Effector memory CD8-positive, alpha-beta T cell (primary cell): ENCODE results near the gene GJC2.
"Not testable (repeated sequence)": the region's sequence is repeated elsewhere in the genome, so short reads cannot be mapped to it uniquely, and the experiment has no call there.

Experiments
- ATAC-seq: fragments of 150-1000 bp; cut with Tn5 transposase; replicated peaks from 2 replicates; pipeline ENCODE4 v1.10.0; 2021; ENCODE audit warnings: mild to moderate bottlenecking, moderate library complexity
- DNase-seq, 3 experiments: peaks; one replicate each; pipeline ENCODE4 v3.0.0; 2021
- H3K27ac Mint-ChIP-seq, 2 donors: one replicate each; pipeline ENCODE4 v1.8.0; 2022; ENCODE audit warnings: mild to moderate bottlenecking in 2 of 2, mixed read lengths in 2 of 2, moderate library complexity in 2 of 2
- H3K27me3 Mint-ChIP-seq, 2 donors: one replicate each; pipeline ENCODE4 v1.8.0; 2022; ENCODE audit warnings: mixed read lengths in 2 of 2
- H3K36me3 Mint-ChIP-seq: one replicate; pipeline ENCODE4 v1.8.0; 2022; ENCODE audit warnings: mild to moderate bottlenecking, moderate library complexity, mixed read lengths; ENCODE audit not compliant: insufficient read depth
- H3K4me1 Mint-ChIP-seq, 2 donors: one replicate each; pipeline ENCODE4 v1.8.0; 2022; ENCODE audit warnings: low read depth in 2 of 2, mixed read lengths in 2 of 2
- H3K4me3 Mint-ChIP-seq, 2 donors: one replicate each; pipeline ENCODE4 v1.8.0; 2022; ENCODE audit warnings: mild to moderate bottlenecking in 2 of 2, mixed read lengths in 2 of 2, moderate library complexity in 2 of 2
- H3K9me3 Mint-ChIP-seq, 2 donors: one replicate each; pipeline ENCODE4 v1.8.0; 2022; ENCODE audit warnings: mixed read lengths in 2 of 2

The GJC2 gene

GRCh38 chr1:228171221-228171891, 21.6 kb downstream of the GJC2 start:
- ATAC-seq (no peak), DNase-seq (no peak)
- peaks cover 36% of the 10 kb centered on the region for H3K36me3 Mint-ChIP-seq
- no peaks in the 10 kb centered on the region for H3K27me3 Mint-ChIP-seq
- H3K4me3 Mint-ChIP-seq: no peak overlapping the region
- no peaks in the 10 kb centered on the region for H3K9me3 Mint-ChIP-seq
- peak overlapping the region in 1 of 2 donors; percentile 78 for H3K27ac Mint-ChIP-seq
- H3K4me1 Mint-ChIP-seq: peaks cover 14 to 23% of the 10 kb centered on the region in 2 donors

- peak overlapping the region; percentile 62 to 78 for H3K27ac Mint-ChIP-seq
- no peaks in the 10 kb centered on the region for H3K27me3 Mint-ChIP-seq
- no peak overlapping the region for H3K4me3 Mint-ChIP-seq
Measured at GRCh38 chr1:228172591-228173527, 23.1 kb downstream of the GJC2 start.

DNA sequence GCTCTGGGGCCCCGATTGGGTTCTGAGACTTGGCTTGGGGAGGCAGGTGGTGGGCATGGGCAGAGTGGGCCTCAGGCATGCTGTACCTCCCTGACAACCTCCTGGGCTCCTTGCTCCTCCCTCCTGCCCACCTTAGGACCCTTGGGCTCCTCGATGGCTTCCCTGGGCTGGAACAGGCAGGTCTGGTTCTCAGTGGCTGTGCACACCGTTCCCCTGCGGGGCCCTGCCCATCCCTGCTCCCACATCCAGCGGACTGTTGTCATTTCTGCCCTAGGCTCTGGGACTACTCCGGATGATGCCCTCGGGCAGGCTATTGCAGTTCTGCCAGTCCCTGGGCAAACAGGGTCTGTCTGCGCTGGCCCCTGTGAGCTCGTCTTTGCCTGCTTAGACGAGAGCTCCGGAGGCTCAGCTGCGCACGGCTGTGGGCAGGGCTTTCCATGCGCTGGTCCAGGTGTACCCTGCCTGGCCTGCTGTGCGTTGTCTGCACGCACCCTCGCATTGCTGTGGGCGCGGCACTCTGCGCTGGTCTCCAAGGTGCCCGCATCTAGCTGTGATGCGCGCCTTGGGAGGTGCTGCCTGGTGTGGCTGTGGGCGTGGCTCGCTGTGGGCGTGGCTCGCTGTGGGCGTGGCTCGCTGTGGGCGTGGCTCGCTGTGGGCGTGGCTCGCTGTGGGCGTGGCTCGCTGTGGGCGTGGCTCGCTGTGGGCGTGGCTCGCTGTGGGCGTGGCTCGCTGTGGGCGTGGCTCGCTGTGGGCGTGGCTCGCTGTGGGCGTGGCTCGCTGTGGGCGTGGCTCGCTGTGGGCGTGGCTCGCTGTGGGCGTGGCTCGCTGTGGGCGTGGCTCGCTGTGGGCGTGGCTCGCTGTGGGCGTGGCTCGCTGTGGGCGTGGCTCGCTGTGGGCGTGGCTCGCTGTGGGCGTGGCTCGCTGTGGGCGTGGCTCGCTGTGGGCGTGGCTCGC, 24.1 kb downstream of the GJC2 start:
- Mint-ChIP-seq H3K27ac (peak overlapping the region in 1 of 2 donors; percentile 78), H3K4me1 (peaks cover 5 to 22% of the 10 kb centered on the region in 2 donors), H3K36me3 (peaks cover 43% of the 10 kb centered on the region)
- not testable (repeated sequence) for H3K9me3 Mint-ChIP-seq, H3K27me3 Mint-ChIP-seq, H3K4me3 Mint-ChIP-seq
- ATAC-seq (peak; percentile 59), DNase-seq (peak; percentile 36 to 46 (median 44))

More at GRCh38 chr1:228172591-228173527, 23.1 kb downstream of the GJC2 start:
- Mint-ChIP-seq H3K36me3 (peaks cover 36% of the 10 kb centered on the region), H3K9me3 (no peaks in the 10 kb centered on the region), H3K4me1 (peaks cover 9 to 18% of the 10 kb centered on the region in 2 donors)
- no peak for ATAC-seq
- DNase-seq: no peak

GRCh38 chr1:228174482-228175315, 25.0 kb downstream of the GJC2 start:
- H3K4me3 Mint-ChIP-seq: no peak overlapping the region
- no peaks in the 10 kb centered on the region for H3K27me3 Mint-ChIP-seq
- ATAC-seq (peak; percentile 80), DNase-seq (peak; percentile 41 to 53 (median 52))
- H3K4me1 Mint-ChIP-seq: peaks cover 5 to 21% of the 10 kb centered on the region in 2 donors
- H3K9me3 Mint-ChIP-seq: no peaks in the 10 kb centered on the region
- H3K36me3 Mint-ChIP-seq: peaks cover 44% of the 10 kb centered on the region
- H3K27ac Mint-ChIP-seq: peak overlapping the region in 1 of 2 donors; percentile 12

GRCh38 chr1:228175316-228176023, 25.7 kb downstream of the GJC2 start:
- Mint-ChIP-seq H3K36me3 (peaks cover 50% of the 10 kb centered on the region), H3K27me3 (no peaks in the 10 kb centered on the region), H3K4me3 (no peak overlapping the region), H3K27ac (no peak overlapping the region), H3K9me3 (no peaks in the 10 kb centered on the region), H3K4me1 (peaks cover 5 to 21% of the 10 kb centered on the region in 2 donors)
- ATAC-seq: no peak
- no peak for DNase-seq

DNA sequence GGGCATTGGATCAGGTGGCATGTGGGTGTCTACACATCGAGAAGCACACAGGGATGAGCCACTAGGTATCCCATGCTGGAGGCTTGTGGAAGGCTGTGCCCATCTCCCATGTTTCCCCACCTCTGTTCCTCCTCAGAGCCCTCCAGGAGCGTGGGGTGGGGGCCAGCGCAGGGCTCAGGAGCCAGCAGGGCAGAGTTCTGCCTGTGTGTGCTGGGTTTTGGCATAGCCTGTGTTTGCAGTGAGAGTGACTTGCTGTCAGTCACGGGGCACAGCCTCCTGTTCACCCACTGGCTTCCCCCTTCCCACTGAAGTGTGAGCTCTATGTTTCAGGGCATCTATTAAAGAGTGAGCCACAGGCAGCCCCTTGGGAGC, 26.3 kb downstream of the GJC2 start:
- Mint-ChIP-seq H3K4me1 (peaks cover 5 to 21% of the 10 kb centered on the region in 2 donors), H3K27me3 (no peaks in the 10 kb centered on the region)
- no peak for ATAC-seq

DNA sequence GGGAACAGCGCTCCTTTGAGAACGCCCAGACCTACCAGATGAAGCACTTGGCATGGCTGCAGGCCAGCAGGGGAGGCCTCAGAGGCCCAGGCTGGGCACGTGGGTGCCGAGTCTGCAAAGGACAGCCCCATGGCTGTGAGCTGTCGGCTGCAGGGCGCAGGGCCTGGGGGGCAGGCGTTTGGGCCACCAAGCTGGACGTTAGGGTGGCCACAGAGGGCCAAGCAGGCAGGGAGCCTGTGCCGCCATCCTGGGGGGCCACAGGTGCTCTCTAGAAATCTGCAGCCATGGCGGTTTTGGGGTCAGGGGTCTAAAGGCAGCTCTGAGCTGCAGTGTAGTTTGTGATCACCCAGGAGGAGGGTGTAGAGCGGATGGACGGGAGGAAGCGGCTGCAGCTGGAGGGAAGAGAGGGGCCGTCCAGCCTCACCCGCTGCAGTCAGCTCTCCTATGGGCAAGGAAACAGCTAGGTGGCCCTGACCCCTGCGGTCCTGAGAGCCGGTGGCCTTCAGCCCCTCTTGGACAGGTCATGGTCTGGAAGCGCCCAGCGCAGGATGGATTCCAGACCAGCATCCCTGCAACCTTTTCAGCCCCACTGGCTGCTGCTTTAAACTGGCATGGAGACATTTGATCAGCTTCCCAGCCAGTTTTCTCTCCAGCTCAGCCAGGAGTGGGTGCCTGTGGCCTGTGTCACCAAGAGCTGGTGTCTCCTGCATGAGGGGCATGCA, 26.9 kb downstream of the GJC2 start:
- Mint-ChIP-seq H3K27ac (no peak overlapping the region), H3K4me1 (peaks cover 5 to 21% of the 10 kb centered on the region in 2 donors)
- DNase-seq: no peak

More for the DNA sequence above, 26.3 kb downstream of the GJC2 start:
- Mint-ChIP-seq H3K36me3 (peaks cover 49% of the 10 kb centered on the region), H3K4me3 (no peak overlapping the region), H3K27ac (no peak overlapping the region), H3K9me3 (no peaks in the 10 kb centered on the region)
- no peak for DNase-seq

DNA sequence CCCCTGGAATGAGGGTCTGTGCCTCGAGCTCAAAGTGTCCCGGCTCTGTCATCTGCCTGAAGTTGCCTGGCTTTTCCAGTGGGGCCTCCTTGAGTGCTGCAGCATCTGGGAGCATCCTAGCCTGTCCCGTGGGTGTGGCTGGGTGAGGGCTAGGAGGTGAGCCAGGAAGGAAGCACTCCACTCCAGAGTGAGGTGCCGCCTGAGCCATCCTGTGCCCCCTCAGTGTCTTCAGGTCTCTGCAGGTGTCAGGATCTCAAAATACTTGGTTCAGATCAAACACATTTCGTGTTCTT, 27.4 kb downstream of the GJC2 start:
- Mint-ChIP-seq H3K27ac (no peak overlapping the region), H3K4me3 (no peak overlapping the region), H3K36me3 (peaks cover 49% of the 10 kb centered on the region), H3K9me3 (no peaks in the 10 kb centered on the region), H3K27me3 (no peaks in the 10 kb centered on the region), H3K4me1 (peaks cover 9 to 26% of the 10 kb centered on the region in 2 donors)
- ATAC-seq: no peak
- DNase-seq: no peak

More for the DNA sequence above, 26.9 kb downstream of the GJC2 start:
- H3K27me3 Mint-ChIP-seq: no peaks in the 10 kb centered on the region
- ATAC-seq: no peak
- peaks cover 47% of the 10 kb centered on the region for H3K36me3 Mint-ChIP-seq
- no peak overlapping the region for H3K4me3 Mint-ChIP-seq
- H3K9me3 Mint-ChIP-seq: no peaks in the 10 kb centered on the region

DNA sequence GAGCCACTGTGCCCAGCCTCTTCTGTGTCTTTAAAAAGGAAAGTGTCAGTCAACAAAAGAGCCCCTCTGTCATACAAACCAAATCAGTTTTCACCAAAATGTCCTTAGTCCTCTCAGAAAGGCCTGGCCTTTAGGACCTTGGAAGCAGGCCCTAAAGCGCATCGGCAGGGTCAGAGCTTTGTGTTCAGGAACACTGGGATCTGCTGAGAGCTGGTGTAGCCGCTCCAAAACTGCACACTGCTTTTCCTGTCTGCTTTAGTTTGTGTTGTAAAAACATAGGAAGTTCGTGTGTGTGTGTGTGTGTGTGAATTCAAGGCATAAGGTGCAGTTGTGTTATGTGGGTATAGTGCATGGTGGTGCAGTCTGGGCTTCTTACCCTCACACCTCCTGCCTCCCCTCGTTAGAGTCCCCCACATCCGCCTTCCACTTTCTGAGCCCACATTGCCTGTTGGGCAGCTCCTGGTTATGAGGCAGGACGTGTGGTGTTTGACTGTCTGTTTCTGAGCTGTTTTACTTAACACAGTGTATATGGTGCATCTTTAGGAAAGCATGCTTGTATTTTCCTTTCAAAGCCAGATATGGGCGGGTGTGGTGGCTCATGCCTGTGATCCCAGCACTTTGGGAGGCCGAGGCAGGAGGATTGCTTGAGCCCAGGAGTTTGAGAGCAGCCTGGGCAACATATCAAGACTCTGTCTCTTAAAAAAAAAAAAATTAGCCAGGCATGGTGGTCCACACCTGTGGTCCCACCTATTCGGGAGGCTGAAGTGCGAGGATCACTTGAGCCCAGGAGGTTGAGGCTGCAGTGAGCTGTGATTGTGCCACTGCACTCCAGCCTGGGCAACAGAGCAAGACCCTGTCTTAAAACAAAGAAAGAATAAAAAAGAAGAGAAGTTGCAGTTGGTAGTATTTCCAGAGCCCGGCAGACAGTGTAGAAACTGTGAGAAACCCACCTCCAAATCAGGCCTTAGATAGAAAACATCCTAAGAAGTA, 28.3 kb downstream of the GJC2 start:
- DNase-seq (no peak), ATAC-seq (no peak)
- no peaks in the 10 kb centered on the region for H3K9me3 Mint-ChIP-seq
- peaks cover 7 to 20% of the 10 kb centered on the region in 2 donors for H3K4me1 Mint-ChIP-seq
- no peak overlapping the region for H3K27ac Mint-ChIP-seq
- H3K27me3 Mint-ChIP-seq: no peaks in the 10 kb centered on the region
- peaks cover 56% of the 10 kb centered on the region for H3K36me3 Mint-ChIP-seq
- H3K4me3 Mint-ChIP-seq: no peak overlapping the region

DNA sequence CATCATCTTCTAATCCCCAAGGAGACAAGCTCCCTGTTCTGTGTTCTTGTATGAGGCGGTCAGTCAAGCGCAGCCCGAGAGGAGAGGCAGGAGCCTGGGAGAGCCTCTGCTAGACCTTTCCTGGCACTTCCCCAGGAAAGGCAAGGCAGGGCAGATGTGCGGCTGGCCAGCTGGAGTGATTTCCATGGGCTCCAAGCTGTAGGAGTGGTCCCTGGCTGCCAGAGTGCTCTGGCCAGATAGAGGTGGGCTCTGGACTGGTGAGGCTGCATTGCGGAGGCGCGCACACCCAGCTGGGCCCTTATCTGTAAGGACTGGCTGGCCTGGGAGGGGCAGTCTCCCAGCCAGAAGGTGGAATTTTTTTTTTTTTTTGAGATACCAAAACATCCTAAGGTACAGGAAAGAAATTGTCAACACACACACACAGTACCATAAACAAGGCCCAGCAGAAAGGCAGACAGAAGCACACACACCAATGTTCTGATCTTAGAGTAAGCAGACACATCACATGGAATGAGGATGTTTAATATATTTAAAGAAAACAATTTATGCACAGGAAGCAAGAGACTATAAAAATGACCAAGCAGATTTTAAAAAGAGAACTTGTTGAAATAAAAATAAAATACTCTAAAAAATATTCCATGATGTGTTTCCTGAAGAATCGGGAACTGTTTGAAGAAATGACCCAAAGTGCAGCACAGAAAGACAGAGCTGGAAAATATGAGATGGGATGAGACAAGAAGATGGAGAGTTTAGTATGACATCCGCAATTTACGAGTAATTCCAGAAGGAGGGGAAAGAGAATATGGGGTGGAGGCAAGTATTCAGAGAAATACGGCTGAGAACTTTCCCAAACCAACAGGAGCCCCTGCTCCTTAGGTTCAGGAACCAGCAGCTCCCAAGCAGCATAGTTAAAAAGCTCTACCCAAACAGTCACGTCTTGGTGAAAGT, 29.3 kb downstream of the GJC2 start:
- DNase-seq (no peak), ATAC-seq (no peak)
- Mint-ChIP-seq H3K27me3 (no peaks in the 10 kb centered on the region), H3K4me3 (no peak overlapping the region), H3K27ac (peak overlapping the region in 1 of 2 donors; percentile 65), H3K4me1 (peaks cover 7 to 19% of the 10 kb centered on the region in 2 donors), H3K36me3 (peaks cover 55% of the 10 kb centered on the region), H3K9me3 (no peaks in the 10 kb centered on the region)
